Midbrain (tissue), 1 donor: Measurements from ENCODE around the gene ONECUT1.

Experiments
- DNase-seq: peaks from one replicate; lab custom pipeline; 2025; lab: John Stamatoyannopoulos, UW

Gene ONECUT1

GRCh38 chr15:52782514-52782913, 7.6 kb downstream of the ONECUT1 start:
- no peak for DNase-seq

- DNase-seq, result peak; percentile 72
These were observed 9.8 kb downstream of the ONECUT1 start for GRCh38 chr15:52780172-52780980.

GRCh38 chr15:52778457-52778856, 11.7 kb downstream of the ONECUT1 start:
- DNase-seq, result no peak

- no peak for DNase-seq
These were observed 17.4 kb downstream of the ONECUT1 start for GRCh38 chr15:52772766-52773165.

GRCh38 chr15:52765785-52766184, 24.4 kb downstream of the ONECUT1 start:
- no peak for DNase-seq

GRCh38 chr15:52764731-52765130, 25.4 kb downstream of the ONECUT1 start:
- no peak for DNase-seq

- DNase-seq, result no peak
These were observed 27.5 kb downstream of the ONECUT1 start for GRCh38 chr15:52762621-52763020.

GRCh38 chr15:52760562-52760961, 29.6 kb downstream of the ONECUT1 start:
- no peak for DNase-seq

- DNase-seq, result no peak
These were observed 30.2 kb downstream of the ONECUT1 start for GRCh38 chr15:52759969-52760368.

GRCh38 chr15:52757496-52757895, 32.6 kb downstream of the ONECUT1 start:
- DNase-seq, result no peak

GRCh38 chr15:52751522-52751921, 38.6 kb downstream of the ONECUT1 start:
- DNase-seq, result no peak

GRCh38 chr15:52749258-52749657, 40.9 kb downstream of the ONECUT1 start:
- no peak for DNase-seq

- DNase-seq, result no peak
These were observed 43.9 kb downstream of the ONECUT1 start for GRCh38 chr15:52746162-52746757.

GRCh38 chr15:52745326-52746161, 44.6 kb downstream of the ONECUT1 start:
- DNase-seq, result no peak

GRCh38 chr15:52738311-52738710, 51.8 kb downstream of the ONECUT1 start:
- DNase-seq, result no peak

GRCh38 chr15:52737720-52738119, 52.4 kb downstream of the ONECUT1 start:
- no peak for DNase-seq

- peak; percentile 79 for DNase-seq
These were observed 54.7 kb downstream of the ONECUT1 start for GRCh38 chr15:52735231-52736089.

- no peak for DNase-seq
These were observed 55.8 kb downstream of the ONECUT1 start for GRCh38 chr15:52734329-52734728.

- DNase-seq, result no peak
These were observed 56.4 kb downstream of the ONECUT1 start for GRCh38 chr15:52733696-52734255.

- no peak for DNase-seq
These were observed 57.0 kb downstream of the ONECUT1 start for GRCh38 chr15:52733088-52733487.

GRCh38 chr15:52732551-52732950, 57.6 kb downstream of the ONECUT1 start:
- DNase-seq, result no peak
